ENCODE data around the gene MYL5.

GRCh38 chr4:654503-654845 is 19.9 kb upstream of the MYL5 start:
- TF ChIP-seq EZH2 (IDR thresholded peaks at IDR 0.05) (no peak), POLR2AphosphoS5 (IDR thresholded peaks at IDR 0.05; ENCODE audit: borderline replicate concordance, low read depth, low read length) (no peak)

Measured in SK-N-MC (cell line).